Mucosa of gallbladder (tissue), 1 donor: ENCODE data around the gene GNG2. TPM values are rescaled to one million over a fixed set of nuclear protein-coding genes. Genes with fewer than 3 reads are reported as not detected.
"Not testable (repeated sequence)": the region's sequence is repeated elsewhere in the genome, so short reads cannot be mapped to it uniquely, and the experiment has no call there.

ENCODE experiments used
- DNase-seq: peaks from one replicate; pipeline ENCODE4 v3.0.0-alpha.2; 2020; ENCODE audit warnings: low spot score
- total RNA-seq: library from RNA; stranded (reverse); gene quantifications from one replicate; pipeline ENCODE4 v1.2.1, GENCODE V29; 2021
- donor health status: DM: no; HTN: no; CAD: no.

The GNG2 gene
- total RNA-seq, 1 donor from 2014 or later: 14.2 TPM

DNA sequence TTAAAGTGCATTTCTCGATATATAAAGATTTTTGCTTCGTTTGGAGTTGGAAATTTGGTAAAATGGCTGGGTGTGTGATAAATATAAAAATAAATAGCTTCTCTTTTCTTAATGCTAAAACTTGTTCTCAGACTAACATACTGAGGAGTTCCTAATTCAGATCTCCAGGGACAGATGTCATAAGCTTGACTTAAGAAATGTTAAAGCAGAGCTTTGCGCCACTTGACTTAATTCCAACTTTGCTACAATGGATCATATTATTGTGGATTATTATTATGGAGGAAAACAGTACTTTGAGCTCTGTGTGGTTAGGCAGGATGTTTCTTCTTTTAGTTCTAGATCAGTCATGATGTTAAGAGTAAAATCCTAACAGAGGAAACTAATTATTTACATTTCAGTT lies 33.8 kb downstream of the GNG2 start:
- DNase-seq: no peak

DNA sequence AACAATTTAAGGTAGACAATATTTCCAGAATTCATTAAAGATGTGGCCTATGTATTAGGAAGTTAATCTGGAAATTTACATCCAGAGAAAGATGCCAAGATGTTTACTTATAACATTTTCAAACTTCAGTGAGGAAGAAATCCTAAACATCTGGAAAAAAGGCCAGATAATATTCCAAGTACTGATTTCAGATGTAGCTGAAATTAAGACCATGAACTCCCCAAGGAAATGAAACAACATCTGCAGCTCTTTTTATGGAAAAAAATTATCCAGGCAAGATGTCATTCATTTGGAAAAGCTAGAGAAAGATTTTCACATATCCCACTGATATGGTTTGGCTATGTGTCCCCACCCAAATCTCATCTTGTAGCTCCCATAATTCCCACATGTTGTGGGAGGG lies 35.0 kb downstream of the GNG2 start:
- DNase-seq: no peak

DNA sequence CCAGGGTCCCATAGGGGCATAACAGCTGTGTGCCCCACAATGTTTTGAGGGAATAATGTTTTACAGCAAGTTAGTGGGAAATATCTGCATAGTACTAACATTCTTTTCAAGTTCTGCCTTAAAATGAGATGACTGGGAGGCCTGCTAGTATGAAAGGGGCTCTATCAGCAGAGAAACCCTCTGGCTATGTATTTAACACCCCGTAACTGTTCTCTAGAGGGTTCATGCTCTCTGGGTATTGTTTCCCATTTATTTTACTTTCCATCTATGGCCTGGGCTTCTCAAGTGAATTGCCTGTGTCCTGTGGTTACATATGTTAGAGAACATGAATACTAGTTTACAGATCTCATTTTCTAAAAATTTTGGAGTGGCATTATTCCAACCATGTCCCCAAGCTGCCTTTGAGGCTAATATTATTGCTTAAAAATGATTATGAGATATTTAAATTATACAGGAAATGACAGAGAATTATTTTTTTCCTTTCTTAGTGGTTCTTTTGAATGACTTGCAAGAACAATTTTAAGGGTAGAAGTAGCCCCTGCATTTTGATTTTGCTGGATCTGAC lies 37.5 kb downstream of the GNG2 start:
- DNase-seq: no peak

DNA sequence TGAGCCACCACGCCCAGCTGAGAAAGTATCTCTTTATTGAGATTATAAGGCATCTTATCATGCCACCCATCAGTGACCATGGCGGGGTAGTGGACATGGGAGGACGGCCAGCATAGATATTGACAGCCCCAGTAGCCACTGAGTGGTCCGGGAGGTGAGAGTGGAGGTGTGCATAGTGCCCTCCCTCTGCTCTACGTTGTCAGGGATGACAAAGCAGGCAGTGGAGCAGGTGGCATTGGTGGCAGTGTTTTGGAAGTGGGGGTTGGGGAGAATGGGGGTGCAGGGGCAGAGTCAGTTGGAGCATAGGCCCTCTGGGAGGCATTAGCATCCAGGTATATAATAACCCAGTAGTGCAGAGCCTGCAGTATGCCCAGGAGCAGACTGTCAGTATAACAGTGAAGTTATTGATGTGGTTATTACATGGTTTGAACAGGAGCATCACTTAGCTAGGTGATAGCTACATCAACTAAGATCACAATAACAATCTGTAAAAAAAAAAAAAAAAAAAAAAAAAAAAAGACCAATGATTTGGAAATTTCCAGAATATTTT lies 41.1 kb downstream of the GNG2 start:
- DNase-seq: no peak

DNA sequence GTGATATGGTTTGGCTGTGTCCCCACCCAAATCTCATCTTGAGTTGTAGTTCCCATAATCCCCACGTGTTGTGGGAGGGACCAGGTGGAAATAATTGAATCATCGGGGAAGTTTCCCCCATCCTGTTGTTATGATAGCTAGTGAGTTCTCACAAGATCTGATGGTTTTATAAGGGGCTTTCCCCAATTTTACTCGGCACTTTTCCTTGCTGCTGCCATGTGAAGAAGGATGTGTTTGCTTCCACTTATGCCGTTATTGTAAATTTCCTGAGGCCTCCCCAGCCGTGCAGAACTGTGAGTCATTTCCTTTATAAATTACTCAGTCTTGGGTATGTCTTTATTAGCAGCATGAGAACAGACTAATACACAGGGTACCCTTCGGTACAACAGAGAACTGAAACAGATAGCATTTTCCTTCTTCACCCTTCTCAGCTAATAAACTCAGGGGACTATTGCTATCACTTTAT lies 45.3 kb downstream of the GNG2 start:
- not testable (repeated sequence) for DNase-seq

DNA sequence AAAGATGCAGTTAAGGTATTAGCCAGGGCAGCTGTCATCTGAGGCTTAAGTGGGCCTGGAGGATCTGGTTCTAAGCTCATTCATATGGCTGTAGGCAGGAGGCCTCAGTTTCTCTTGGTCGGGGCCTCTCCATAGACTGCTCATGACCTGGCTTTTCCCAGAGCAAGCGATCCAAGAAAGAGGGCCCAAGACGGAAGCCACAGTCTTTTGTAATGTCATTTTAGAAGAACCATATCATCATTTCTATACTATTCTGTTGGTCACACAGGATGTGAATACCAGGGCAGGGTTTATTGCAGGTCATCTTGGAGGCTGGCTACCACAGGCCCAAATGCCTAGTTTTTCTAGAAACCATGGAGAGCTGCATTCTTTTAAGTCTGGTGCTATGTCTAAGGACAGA lies 47.7 kb downstream of the GNG2 start:
- no peak for DNase-seq

DNA sequence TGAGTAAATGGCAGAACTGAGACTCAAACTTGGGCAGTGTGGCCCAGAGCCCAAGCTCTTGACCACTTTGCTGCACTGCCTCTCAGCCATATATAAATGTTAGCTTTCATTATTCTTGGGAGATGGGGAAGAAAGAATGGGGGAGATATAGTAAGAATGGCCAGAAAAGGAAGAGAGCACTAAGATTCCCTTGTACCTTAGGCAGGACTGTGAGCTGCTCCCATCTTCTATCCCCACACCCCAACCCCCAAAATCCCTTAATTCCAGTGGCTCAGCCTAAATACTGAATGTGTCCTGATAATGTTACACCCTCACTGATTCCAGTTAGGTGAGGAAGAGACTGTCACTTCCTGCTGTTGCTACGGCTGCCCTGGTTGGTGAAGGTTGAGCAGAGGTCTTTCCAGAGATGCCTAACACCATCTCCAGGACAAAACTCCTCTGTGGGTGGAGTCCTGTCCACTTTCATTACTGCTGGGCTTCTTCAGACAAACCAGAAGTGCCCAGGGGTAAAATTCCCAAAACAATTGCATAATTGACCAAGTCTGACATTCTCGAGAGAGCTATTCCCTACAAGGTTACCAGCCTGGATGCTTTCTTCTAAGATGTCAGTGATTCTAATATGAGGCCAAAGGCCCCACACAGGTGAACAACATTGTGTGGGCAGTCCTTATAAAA lies 51.8 kb downstream of the GNG2 start:
- no peak for DNase-seq

DNA sequence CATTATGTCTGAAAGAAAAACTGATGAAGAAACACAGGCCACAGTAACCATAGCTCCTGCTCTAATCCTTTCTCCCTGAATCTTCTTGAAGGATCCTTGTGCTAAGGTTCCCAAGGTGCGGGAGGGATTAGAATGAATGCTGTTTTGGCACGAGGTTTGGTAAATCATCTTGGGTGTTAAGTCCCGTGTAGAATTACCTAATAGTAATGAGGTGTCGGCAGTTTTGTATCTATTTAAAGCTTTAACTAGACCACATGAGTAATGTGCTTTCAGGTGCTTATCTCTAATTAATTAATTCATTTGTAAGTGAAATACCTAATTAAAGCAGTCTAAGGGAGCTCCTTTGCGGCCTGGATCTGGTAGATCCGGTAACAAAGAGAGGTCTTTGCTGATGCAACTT lies 53.9 kb downstream of the GNG2 start:
- no peak for DNase-seq

DNA sequence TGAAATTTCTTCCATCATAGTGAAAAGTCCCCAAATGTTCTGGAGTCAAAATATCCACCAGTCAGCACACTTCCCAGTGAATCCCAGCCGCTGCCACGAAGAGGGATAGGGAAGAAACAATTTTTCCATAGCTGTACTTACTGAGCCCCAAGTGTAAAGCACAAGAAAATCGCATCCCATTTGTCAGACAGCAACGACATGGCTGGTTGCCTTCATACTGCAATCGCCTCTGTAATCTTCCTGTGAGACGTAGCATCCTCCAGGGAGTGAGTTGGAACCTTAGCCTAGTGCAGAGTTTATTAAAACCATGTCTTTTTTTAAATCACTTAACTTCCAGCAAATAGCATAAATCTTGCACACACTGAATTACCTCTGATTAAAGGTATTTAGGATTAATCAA lies 56.8 kb downstream of the GNG2 start:
- DNase-seq: no peak

DNA sequence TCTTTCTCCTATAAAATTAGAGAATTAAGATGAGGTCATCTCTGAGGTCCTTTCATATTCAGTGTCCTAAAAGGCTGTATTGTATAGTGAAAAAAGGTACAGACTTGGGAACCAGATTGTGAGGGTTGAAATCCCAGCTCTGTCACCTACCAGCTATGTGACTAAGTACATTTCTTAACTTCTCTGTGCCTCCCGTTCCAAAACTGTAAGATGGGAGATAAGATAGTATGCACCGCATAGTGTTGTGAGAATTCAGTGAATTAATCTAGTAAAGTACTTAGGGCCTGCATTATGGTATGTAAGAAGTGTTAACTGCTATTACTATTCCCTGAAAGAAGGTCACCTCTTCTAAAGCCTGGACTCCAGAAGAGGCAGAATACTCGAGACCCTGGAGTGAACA lies 60.6 kb downstream of the GNG2 start:
- DNase-seq: no peak

DNA sequence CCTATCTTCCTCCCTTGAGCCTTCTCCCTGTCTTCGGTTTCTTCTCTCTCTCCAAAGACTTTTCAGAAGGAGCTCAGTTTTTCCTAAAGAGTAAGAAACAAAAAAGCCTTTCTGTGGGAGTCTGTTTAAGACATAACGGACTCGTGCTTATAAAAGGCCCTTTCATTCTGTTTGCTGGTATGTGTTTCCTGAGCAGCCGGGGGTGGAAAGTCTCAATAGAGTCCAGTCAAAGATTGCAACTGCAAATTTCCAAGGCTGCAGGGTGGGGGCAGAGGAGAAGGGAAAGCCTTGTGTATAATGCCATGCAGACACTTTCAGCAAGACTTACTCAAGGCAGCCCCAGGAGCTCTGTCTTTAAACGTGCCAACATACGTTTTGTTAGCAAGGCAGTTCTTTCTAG lies 62.2 kb downstream of the GNG2 start:
- no peak for DNase-seq

DNA sequence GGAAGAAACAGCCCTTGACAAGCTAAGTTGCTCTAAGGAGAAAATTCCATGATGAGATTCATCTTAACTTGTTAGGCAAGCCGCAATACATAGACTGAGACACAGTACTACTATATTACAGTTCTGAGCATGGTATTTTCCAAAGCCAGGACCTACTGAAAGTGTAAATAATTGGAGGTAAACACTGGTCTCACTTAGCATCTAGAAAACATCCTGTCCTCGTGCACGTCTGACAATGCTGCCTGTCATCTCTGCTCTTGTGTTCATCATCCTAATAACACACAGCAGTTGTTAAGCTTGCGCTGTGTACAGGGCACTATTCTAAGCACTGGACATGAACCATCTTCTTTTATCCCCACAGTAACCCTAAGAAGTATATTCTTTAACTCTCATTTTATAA lies 64.2 kb downstream of the GNG2 start:
- no peak for DNase-seq

DNA sequence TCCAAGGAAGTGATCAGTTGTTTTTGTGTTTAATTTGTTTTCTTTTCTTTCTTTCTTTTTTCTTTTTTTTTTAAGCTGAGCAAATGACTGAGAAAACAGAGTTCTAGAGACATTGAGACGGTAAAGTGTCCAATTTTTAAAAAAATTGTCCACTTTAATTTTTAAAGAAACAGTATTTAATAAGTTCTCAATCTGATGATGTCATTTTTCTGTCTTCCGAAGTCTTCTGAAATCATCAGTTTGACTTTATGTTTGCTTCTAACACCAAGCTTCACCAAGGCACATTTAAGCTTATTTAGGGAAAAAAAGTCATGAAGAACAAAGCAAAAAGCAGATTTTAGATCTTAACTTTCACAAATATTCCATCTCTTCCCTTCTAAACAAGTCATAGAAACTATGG lies 65.6 kb downstream of the GNG2 start:
- DNase-seq: no peak

DNA sequence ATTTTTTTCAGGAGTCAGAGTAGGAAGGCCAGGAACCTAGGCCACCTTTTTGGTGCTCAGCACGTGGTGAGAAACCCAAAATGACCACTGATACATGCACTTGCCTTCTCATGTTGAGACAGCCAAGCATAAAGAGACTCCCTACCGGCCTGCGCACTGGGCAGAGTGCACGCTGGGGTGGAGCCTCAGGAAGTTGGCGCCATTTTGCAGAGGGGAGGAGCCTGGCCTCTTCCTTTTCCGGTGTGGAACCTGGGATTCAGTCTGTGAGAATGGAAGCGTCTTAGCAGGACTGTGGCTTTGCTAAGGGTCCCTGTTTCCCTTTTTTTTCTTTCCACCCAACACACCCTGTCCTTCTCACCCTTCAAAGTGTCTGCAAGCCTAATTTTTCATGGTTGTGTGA lies 66.0 kb downstream of the GNG2 start:
- no peak for DNase-seq

DNA sequence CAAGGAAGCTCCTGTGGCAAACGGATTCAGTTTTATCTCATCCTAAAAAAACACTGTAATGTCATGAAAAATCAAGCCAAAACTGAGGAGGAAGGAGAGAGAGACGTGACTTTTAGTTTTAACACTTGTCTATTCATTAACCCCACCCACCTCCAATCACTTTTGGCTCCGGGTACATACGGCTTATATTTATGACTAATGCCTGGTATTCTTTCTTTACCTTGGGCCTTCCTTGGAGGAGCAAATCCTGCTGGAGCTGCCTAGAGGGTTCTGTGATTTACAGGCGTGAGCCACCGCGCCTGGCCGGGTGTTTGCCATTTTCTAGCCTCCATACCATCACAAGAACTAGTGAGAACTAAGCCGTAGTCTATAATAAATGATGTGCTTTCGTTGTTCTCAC lies 68.2 kb downstream of the GNG2 start:
- DNase-seq: no peak

DNA sequence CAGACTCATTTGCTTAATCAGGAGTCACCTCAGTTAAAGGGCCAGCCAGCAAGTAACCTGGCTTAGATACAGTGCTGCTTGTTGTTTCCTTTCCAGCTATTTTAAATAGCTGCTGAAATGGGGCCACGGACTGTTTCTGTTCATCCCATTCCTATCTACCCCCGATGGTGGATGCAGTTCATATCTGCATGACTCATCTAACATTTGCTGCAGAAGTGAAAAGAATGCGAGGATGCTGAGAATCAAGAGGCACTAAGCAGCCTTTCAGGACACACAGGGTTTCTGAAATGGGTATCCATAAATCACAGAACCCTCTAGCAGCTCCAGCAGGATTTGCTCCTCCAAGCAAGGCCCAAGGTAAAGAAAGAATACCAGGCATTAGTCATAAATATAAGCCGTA lies 68.8 kb downstream of the GNG2 start:
- DNase-seq: no peak

DNA sequence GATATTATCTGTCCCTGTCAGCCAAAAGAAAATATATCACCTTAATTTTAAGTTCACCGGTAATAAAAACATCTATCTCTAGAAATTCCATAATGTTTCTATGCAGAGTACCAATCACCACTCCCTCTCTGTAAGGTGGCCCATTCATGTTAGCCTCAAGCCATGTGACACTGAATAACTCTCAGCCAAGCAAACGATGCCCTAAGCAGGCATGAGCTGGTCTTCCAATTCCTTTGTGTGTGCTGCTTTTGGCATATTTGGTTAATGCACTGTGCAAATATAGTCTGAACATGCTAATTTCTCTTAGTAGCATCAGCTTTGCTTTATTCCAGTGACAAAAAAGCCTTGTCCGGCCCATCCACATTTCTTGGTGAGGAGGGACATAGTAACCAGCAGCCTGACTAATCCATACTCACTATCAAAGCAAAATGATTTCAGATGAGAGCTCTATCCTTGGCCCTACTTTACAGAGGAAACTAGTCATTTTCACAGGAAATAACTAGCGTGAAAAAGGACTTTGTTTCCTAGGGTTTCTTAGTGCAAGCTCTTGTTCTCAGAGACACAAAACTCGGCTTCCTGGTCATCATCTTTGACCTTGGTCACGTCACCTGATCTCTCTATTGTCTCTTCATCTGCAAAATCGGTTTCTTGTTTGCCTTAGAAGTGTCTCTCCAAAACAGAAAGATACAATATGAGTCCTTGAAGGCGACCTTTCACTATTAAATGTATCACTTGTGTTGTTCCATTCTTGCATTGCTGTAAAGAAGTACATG lies 69.7 kb downstream of the GNG2 start:
- no peak for DNase-seq

DNA sequence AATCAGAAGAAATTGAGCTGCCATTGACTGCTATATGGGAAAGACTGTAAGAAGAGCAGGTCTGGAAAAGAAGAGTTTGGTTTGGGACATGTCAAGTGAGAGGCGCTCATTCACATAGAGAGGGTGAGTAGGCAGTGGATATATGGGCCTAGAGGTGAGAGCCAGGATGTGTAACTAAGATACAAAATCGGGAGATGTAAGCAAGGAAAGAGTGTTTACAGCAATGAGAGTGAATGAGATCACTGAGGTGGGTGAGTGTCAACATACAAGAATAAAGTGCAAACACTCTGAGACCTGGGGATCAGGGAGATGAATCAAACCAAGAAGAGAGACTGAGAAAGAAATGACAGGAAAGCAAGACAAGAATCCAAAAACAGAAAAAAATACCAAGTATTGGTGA lies 70.9 kb downstream of the GNG2 start:
- no peak for DNase-seq

DNA sequence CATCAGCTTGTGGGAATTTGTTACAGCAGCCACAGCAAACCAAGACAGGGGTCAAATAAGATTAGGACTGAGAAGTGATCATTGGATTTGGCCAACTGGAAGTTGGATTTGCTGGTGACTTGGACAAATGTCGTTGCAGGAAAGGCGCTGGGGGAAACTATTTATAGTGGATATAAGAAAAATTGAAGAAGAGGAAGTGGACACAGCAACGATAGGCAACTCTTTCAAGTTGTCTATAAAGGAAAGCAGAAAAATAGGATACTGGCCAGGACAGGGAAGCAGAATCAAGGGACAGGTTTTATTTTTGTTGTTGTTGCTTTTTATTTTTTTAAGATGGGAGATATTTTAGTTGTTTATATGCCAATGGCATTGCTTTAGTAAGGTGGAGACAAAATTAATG lies 72.8 kb downstream of the GNG2 start:
- no peak for DNase-seq

DNA sequence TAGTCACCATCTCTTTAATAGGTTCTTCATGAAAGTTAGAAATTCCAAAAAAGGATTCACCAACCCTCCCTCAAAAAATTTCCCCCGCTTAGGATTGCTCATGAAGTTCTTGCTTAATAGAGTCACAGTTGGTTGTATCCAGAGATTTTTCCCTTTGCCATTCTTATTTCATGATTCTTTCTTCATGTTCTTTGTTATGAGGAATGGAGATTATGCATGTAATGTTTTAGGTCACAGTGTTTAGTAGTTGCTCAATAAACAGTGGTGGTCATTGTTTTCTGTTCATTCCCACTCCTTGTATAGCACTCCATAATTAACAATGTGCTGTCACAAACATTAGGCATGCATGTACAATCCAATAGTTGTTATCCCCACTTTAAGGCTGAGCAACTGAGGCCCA lies 77.7 kb downstream of the GNG2 start:
- DNase-seq: no peak

DNA sequence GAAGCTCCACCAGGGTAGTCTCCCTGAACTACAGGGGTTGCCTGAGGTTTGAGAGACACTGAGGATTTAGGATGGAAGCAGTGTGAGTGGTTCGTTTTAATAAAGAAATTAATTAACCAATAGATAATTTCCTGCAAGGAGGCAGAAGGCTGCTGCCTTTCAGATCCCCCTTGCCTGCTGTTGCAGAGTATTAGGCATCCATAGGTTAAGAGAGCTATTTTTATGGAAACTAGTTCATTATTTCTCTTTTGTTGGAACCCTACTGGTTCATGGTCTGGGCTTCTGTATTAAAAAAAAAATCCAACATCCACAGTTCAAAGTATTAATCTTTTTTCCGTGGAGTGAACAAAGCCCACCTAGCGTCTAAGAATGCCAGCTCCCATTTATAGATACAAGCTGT lies 78.4 kb downstream of the GNG2 start:
- no peak for DNase-seq

DNA sequence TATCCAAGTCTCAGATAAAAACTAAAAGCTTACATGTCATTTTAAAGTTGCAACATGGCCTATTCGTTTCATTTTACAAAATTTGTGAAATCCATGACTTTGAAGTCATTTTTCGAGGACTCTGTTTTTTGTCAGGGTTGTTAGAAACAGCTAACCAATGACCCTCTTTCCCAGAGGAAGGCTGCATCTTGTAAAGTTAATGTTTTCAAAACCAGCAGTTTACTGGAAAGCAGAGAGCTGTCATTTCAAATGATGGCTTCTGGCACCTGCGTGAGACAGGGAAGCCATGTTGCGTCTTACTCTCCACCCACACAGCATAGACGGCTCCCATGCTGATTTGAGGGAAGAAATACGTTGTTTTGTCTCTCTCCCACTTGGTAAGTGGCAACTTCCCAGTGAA lies 78.8 kb downstream of the GNG2 start:
- no peak for DNase-seq

DNA sequence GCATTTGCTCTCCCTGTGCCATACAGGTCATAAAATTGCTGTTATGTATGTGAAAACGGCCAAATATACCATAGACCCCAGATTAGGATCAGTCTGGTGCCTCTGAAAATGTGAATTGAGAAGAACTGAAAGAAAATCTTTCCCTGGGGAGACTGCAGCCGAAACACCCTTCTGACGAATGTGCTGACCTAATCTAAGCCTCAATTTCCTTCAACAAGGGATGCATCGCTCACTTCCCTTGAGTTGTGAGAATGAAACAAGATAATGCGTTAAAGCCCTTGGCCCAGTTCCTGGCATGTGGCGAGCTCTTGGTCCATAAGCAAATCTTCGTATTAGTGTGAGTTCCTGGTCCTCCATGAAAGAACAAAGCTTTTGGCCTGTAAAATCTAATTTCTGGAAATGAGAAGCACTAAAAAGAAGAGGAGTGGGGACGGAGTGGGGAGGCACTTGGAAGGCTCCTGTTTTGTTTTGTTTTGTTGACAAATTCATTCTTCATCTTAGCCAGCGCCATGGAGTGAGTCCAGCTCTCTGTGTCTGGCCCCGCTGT lies 79.4 kb downstream of the GNG2 start:
- no peak for DNase-seq
